ENCODE data around the gene SEZ6L.

The SEZ6L gene

GRCh38 chr22:26251869-26252268, 82.6 kb downstream of the SEZ6L start:
- no peak for DNase-seq

GRCh38 chr22:26259510-26259909, 90.2 kb downstream of the SEZ6L start:
- no peak for DNase-seq

GRCh38 chr22:26264162-26264561, 94.9 kb downstream of the SEZ6L start:
- no peak for DNase-seq

GRCh38 chr22:26265281-26265680, 96.0 kb downstream of the SEZ6L start:
- no peak for DNase-seq

- DNase-seq = no peak
Measured at GRCh38 chr22:26265909-26266308, 96.6 kb downstream of the SEZ6L start.

GRCh38 chr22:26267856-26268255, 98.6 kb downstream of the SEZ6L start:
- no peak for DNase-seq

GRCh38 chr22:26269572-26269971, 100.3 kb downstream of the SEZ6L start:
- DNase-seq = no peak

- DNase-seq = no peak
Measured at GRCh38 chr22:26271427-26271826, 102.2 kb downstream of the SEZ6L start.

GRCh38 chr22:26273011-26273675, 103.9 kb downstream of the SEZ6L start:
- no peak for DNase-seq

- no peak for DNase-seq
Measured at GRCh38 chr22:26276529-26277160, 107.4 kb downstream of the SEZ6L start.

GRCh38 chr22:26281941-26282340, 112.7 kb downstream of the SEZ6L start:
- DNase-seq = no peak

GRCh38 chr22:26283330-26283729, 114.1 kb downstream of the SEZ6L start:
- DNase-seq = no peak

GRCh38 chr22:26285632-26286031, 116.4 kb downstream of the SEZ6L start:
- DNase-seq = no peak

GRCh38 chr22:26286091-26286820, 117.0 kb downstream of the SEZ6L start:
- no peak for DNase-seq

- no peak for DNase-seq
Measured at GRCh38 chr22:26287382-26288225, 118.3 kb downstream of the SEZ6L start.

GRCh38 chr22:26289611-26290101, 120.4 kb downstream of the SEZ6L start:
- DNase-seq = no peak

- DNase-seq = no peak
Measured at GRCh38 chr22:26291940-26292666, 122.8 kb downstream of the SEZ6L start.

GRCh38 chr22:26292667-26292995, 123.4 kb downstream of the SEZ6L start:
- DNase-seq = no peak

GRCh38 chr22:26295563-26296126, 126.4 kb downstream of the SEZ6L start:
- no peak for DNase-seq

GRCh38 chr22:26298605-26299310, 129.5 kb downstream of the SEZ6L start:
- no peak for DNase-seq

- DNase-seq = no peak
Measured at GRCh38 chr22:26302726-26303125, 133.5 kb downstream of the SEZ6L start.

All from HCEC 1CT (cell line).